Panc1 (cell line): Measurements from ENCODE around the gene C14orf132.

Experiments used
- CTCF ChIP-seq: fragments of 450-650 bp; IDR thresholded peaks from 2 replicates; pipeline ENCODE4 v1.5.1; 2017; ENCODE audit warnings: mild to moderate bottlenecking
- POLR2AphosphoS5 ChIP-seq: IDR thresholded peaks from 2 replicates; pipeline ENCODE4 v1.6.1; 2012; ENCODE audit warnings: mild to moderate bottlenecking, low read depth, low read length, moderate library complexity
- REST ChIP-seq, 2 experiments: IDR thresholded peaks; 2 replicates each; pipeline ENCODE4 v1.6.1; 2011 to 2012; ENCODE audit warnings: low read depth in 2 of 2, control low read depth in 1 of 2, low read length in 1 of 2, mild to moderate bottlenecking in 1 of 2, moderate library complexity in 1 of 2; ENCODE audit not compliant: insufficient read depth in 1 of 2
- TCF7L2 ChIP-seq: IDR thresholded peaks from 2 replicates; pipeline ENCODE4 v1.6.1; 2011; ENCODE audit warnings: mild to moderate bottlenecking, low read depth, low read length, inconsistent platforms

- TF ChIP-seq CTCF, result no peak
- TF ChIP-seq TCF7L2, result no peak
- no peak for TF ChIP-seq REST (IDR thresholded peaks at IDR 0.05; ENCODE audit: insufficient read depth in 1 of 2, low read depth in 2 of 2, low read length in 1 of 2)
- no peak for TF ChIP-seq POLR2AphosphoS5
Observed at GRCh38 chr14:96126339-96126782, 87.2 kb downstream of the C14orf132 start.
